Activated T-helper 1 cell treated with anti-CD3 and anti-CD28 coated beads, Interleukin-12 subunit alpha, Interleukin-12 subunit beta, Interleukin-2, Interleukin-4 antibody, amounts not matched to agents 30 ng/mL and 10 ng/mL and 1 ng/mL, durations not matched to agents 14 hours and 24 hours and 36 hours (primary cell): Measurements from ENCODE around the gene TNRC6B. TPM values are rescaled to one million over a fixed set of nuclear protein-coding genes. Genes with fewer than 3 reads are reported as not detected.
A peak's percentile ranks its signal among the peaks of the same experiment; 100 is the strongest.

Experiments used
- DNase-seq: peaks from one replicate; pipeline ENCODE4 v3.0.0; 2021; ENCODE audit warnings: low spot score
- H3K27ac Mint-ChIP-seq: one replicate; pipeline ENCODE4 v1.8.0; 2021; ENCODE audit warnings: mild to moderate bottlenecking, mixed read lengths
- H3K27me3 Mint-ChIP-seq: one replicate; pipeline ENCODE4 v1.8.0; 2022; ENCODE audit warnings: mild to moderate bottlenecking, moderate library complexity, mixed read lengths; ENCODE audit not compliant: insufficient read depth
- H3K36me3 Mint-ChIP-seq: one replicate; pipeline ENCODE4 v1.8.0; 2021; ENCODE audit warnings: low read depth, mixed read lengths
- H3K4me1 Mint-ChIP-seq: one replicate; pipeline ENCODE4 v1.8.0; 2021; ENCODE audit warnings: low read depth, mixed read lengths
- H3K4me3 Mint-ChIP-seq: one replicate; pipeline ENCODE4 v1.8.0; 2021; ENCODE audit warnings: mild to moderate bottlenecking, moderate library complexity, mixed read lengths
- H3K9me3 Mint-ChIP-seq: one replicate; pipeline ENCODE4 v1.8.0; 2021; ENCODE audit warnings: mixed read lengths
- intact Hi-C: fragments of 100-400 bp; cut with micrococcal nuclease; formaldehyde crosslinking; loops from one replicate; pipeline ENCODE4 v1.15.1; 2024
- total RNA-seq: library from RNA; stranded (reverse); gene quantifications from 2 replicates; pipeline ENCODE4 v1.2.3, GENCODE V29; 2022

The TNRC6B gene
- total RNA-seq, 1 donor from 2014 or later = 26.2 TPM

DNA sequence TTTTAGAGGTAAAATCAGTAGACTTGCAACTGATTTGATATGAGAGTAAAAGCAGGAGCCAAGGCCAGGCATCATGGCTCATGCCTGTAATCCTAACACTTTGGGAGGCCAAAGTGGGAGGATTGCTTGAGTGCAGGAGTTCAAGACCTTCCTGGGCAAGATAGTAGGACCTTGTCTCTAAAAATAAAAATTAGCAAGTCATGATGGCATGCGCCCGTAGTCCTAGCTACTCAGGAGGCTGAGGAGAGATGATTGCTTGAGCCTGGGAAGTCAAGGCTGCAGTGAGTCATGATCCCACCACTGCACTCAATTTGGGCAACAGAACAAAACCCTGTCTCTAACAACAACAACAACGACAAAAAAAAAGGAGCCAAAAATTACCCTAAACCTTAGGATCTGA lies 206.2 kb downstream of the TNRC6B start:
- peaks cover 16% of the 10 kb centered on the region for H3K36me3 Mint-ChIP-seq
- peaks cover 40% of the 10 kb centered on the region for H3K4me1 Mint-ChIP-seq
- intact Hi-C loops = loop anchor here (2.0 kb wide), 1 partner anchor 17 kb away; no protein-coding TSS in a partner anchor
- H3K27me3 Mint-ChIP-seq = no peaks in the 10 kb centered on the region
- DNase-seq = no peak
- H3K27ac Mint-ChIP-seq = no peak overlapping the region
- H3K9me3 Mint-ChIP-seq = no peaks in the 10 kb centered on the region
- H3K4me3 Mint-ChIP-seq = no peak overlapping the region

GRCh38 chr22:40385036-40385782 lies 207.5 kb downstream of the TNRC6B start:
- Mint-ChIP-seq H3K36me3 (peaks cover 18% of the 10 kb centered on the region), H3K4me1 (peaks cover 40% of the 10 kb centered on the region), H3K27ac (peak overlapping the region; percentile 91), H3K9me3 (no peaks in the 10 kb centered on the region), H3K4me3 (peak overlapping the region; percentile 72), H3K27me3 (no peaks in the 10 kb centered on the region)
- DNase-seq = peak; percentile 17
- intact Hi-C loops = loop anchor here (2.0 kb wide), 1 partner anchor 16 kb away; no protein-coding TSS in a partner anchor

Other genes starting within 250 kb of the TNRC6B start
- 1.3 and 1.7 TPM in 2 replicates for gene TMA7B, start 217.5 kb upstream of the TNRC6B start, total RNA-seq
- gene FAM83F, start 183.0 kb upstream of the TNRC6B start, total RNA-seq = 0.05 and 0.39 TPM in 2 replicates
- gene ADSL, start 168.6 kb downstream of the TNRC6B start, total RNA-seq = 156 and 160 TPM in 2 replicates
- gene SGSM3, start 192.7 kb downstream of the TNRC6B start, total RNA-seq = 46.2 and 53.2 TPM in 2 replicates